H1 (cell line): ENCODE measurements around the gene MRC2. TPM values are rescaled to one million over a fixed set of nuclear protein-coding genes. Genes with fewer than 3 reads are reported as not detected.

Source experiments
- CTCF ChIA-PET: fragments of 300-600 bp; sonication (Branson Sonifier 250); formaldehyde crosslinking; loops from one replicate; lab custom pipeline; 2021; ENCODE audit not compliant: partially characterized antibody; lab: Charles Lee
- POLR2A ChIA-PET: fragments of 300-600 bp; sonication (Branson Sonifier 250); formaldehyde crosslinking; loops from one replicate; lab custom pipeline; 2021; ENCODE audit warnings: inconsistent platforms; ENCODE audit not compliant: partially characterized antibody; lab: Charles Lee
- DNase-seq, 2 experiments: peaks; one replicate each; pipeline versions ENCODE4 v3.0.0 to v3.0.0-alpha.2; 2010 to 2022; ENCODE audit warnings: low spot score in 2 of 2, low read depth in 1 of 2, mixed read lengths in 1 of 2
- FAIRE-seq: peaks from 2 replicates; lab custom pipeline; 2011; peaks lifted over from hg19 to GRCh38; lab: Jason Lieb, UNC
- H2AFZ ChIP-seq: 2 replicates; pipeline ENCODE4 v1.8.1; 2012; ENCODE audit warnings: low read length, inconsistent platforms
- H2AK5ac ChIP-seq: 2 replicates; pipeline ENCODE4 v1.6.1; 2013; ENCODE audit warnings: low read depth, low read length
- H2BK120ac ChIP-seq: replicated peaks from 2 replicates; pipeline ENCODE3; 2013; ENCODE audit warnings: low read depth, low read length, inconsistent platforms
- H2BK12ac ChIP-seq: 2 replicates; pipeline ENCODE4 v1.6.1; 2013; ENCODE audit warnings: low read depth, low read length
- H2BK15ac ChIP-seq: 2 replicates; pipeline ENCODE4 v1.6.1; 2013; ENCODE audit warnings: low read length
- H2BK20ac ChIP-seq: 2 replicates; pipeline ENCODE4 v1.6.1; 2013; ENCODE audit warnings: low read length
- H2BK5ac ChIP-seq: 2 replicates; pipeline ENCODE4 v1.6.1; 2013; ENCODE audit warnings: low read depth, low read length
- H3K14ac ChIP-seq: 2 replicates; pipeline ENCODE4 v1.6.1; 2013; ENCODE audit warnings: inconsistent platforms; ENCODE audit not compliant: insufficient read length
- H3K18ac ChIP-seq: 2 replicates; pipeline ENCODE4 v1.6.1; 2013; ENCODE audit warnings: low read length; ENCODE audit errors: extremely low read depth
- H3K23ac ChIP-seq: 2 replicates; pipeline ENCODE4 v1.6.1; 2013; ENCODE audit warnings: inconsistent platforms; ENCODE audit not compliant: insufficient read length
- H3K23me2 ChIP-seq: 2 replicates; pipeline ENCODE4 v1.6.1; 2013; ENCODE audit warnings: low read depth, low read length
- H3K27ac ChIP-seq: 2 replicates; pipeline ENCODE4 v1.6.1; 2011; ENCODE audit warnings: low read depth, low read length, inconsistent platforms
- H3K27me3 ChIP-seq, 4 experiments: replicated peaks in 1 of 4; 1 replicate in 1 of 4; 2 replicates in 3 of 4; pipeline versions ENCODE4 v1.6.1 to v1.8.1; 2011 to 2013; ENCODE audit warnings: low read length in 3 of 4, mild to moderate bottlenecking in 3 of 4, inconsistent platforms in 2 of 4, mixed read lengths in 2 of 4, moderate library complexity in 1 of 4; ENCODE audit not compliant: control insufficient read depth in 3 of 4, insufficient read depth in 3 of 4; ENCODE audit errors: extremely low read depth in 1 of 4
- H3K36me3 ChIP-seq, 4 experiments: 2 replicates each; pipeline versions ENCODE4 v1.6.1 to v1.8.1; 2011 to 2013; ENCODE audit warnings: mild to moderate bottlenecking in 4 of 4, low read length in 3 of 4, moderate library complexity in 2 of 4, control low read depth in 1 of 4, inconsistent platforms in 1 of 4; ENCODE audit not compliant: insufficient read depth in 4 of 4, control insufficient read depth in 2 of 4
- H3K4ac ChIP-seq: replicated peaks from 2 replicates; pipeline ENCODE3; 2013; ENCODE audit warnings: low read length, low read depth, mixed read lengths, inconsistent platforms; ENCODE audit not compliant: insufficient read length
- H3K4me1 ChIP-seq, 4 experiments: replicated peaks in 1 of 4; 1 replicate in 1 of 4; 2 replicates in 3 of 4; pipeline versions ENCODE4 v1.6.1 to v1.8.1; 2011 to 2013; ENCODE audit warnings: low read length in 3 of 4, inconsistent platforms in 2 of 4, mixed read lengths in 1 of 4; ENCODE audit not compliant: insufficient read depth in 4 of 4, control insufficient read depth in 3 of 4
- H3K4me2 ChIP-seq, 2 experiments: 2 replicates each; pipeline versions ENCODE4 v1.6.1 to v1.8.1; 2011 to 2013; ENCODE audit warnings: low read depth in 2 of 2, low read length in 2 of 2, control low read depth in 1 of 2, inconsistent platforms in 1 of 2, mild to moderate bottlenecking in 1 of 2; ENCODE audit not compliant: insufficient read depth in 1 of 2
- H3K4me3 ChIP-seq, 4 experiments: fragments of 200-600, 300-600 bp in 1 of 4; sonication (generic), shearing (Covaris generic), sonication (Bioruptor Twin) in 1 of 4; 2 replicates each; pipeline versions ENCODE4 v1.5.1 to v1.8.1; 2011 to 2016; ENCODE audit warnings: low read length in 4 of 4, low read depth in 3 of 4, control low read depth in 2 of 4, inconsistent platforms in 2 of 4, mild to moderate bottlenecking in 2 of 4, mixed read lengths in 1 of 4, moderate library complexity in 1 of 4; ENCODE audit not compliant: insufficient read depth in 2 of 4; ENCODE audit errors: extremely low read depth in 1 of 4
- H3K56ac ChIP-seq: replicated peaks from 2 replicates; pipeline ENCODE3; 2013; ENCODE audit warnings: low read depth, mild to moderate bottlenecking, mixed read lengths, low read length, inconsistent platforms; ENCODE audit not compliant: insufficient read length
- H3K79me1 ChIP-seq: 2 replicates; pipeline ENCODE4 v1.6.1; 2013; ENCODE audit warnings: low read depth, low read length, control low read depth
- H3K79me2 ChIP-seq, 2 experiments: 2 replicates each; pipeline versions ENCODE4 v1.6.1 to v1.8.1; 2012 to 2013; ENCODE audit warnings: low read length in 2 of 2, mild to moderate bottlenecking in 2 of 2, inconsistent platforms in 1 of 2; ENCODE audit not compliant: insufficient read depth in 2 of 2, control insufficient read depth in 1 of 2
- H3K9ac ChIP-seq, 4 experiments: replicated peaks in 1 of 4; 1 replicate in 1 of 4; 2 replicates in 3 of 4; pipeline versions ENCODE4 v1.6.1 to v1.8.1; 2011 to 2013; ENCODE audit warnings: low read depth in 3 of 4, low read length in 3 of 4, control low read depth in 2 of 4, mild to moderate bottlenecking in 2 of 4, moderate library complexity in 2 of 4, inconsistent platforms in 1 of 4; ENCODE audit errors: extremely low read depth in 1 of 4
- H3K9me3 ChIP-seq, 2 experiments: 2 replicates each; pipeline versions ENCODE4 v1.6.1 to v1.8.1; 2012 to 2013; ENCODE audit warnings: mild to moderate bottlenecking in 2 of 2, moderate library complexity in 2 of 2, control low read depth in 1 of 2, inconsistent platforms in 1 of 2, low read depth in 1 of 2, low read length in 1 of 2, mixed read lengths in 1 of 2; ENCODE audit not compliant: insufficient read depth in 2 of 2
- H4K20me1 ChIP-seq, 2 experiments: replicated peaks in 1 of 2; 2 replicates each; pipeline versions ENCODE3 to v1.8.1; 2011 to 2013; ENCODE audit warnings: inconsistent platforms in 2 of 2, low read length in 2 of 2, mild to moderate bottlenecking in 1 of 2; ENCODE audit not compliant: insufficient read depth in 2 of 2, control insufficient read depth in 1 of 2
- H4K5ac ChIP-seq: 2 replicates; pipeline ENCODE4 v1.6.1; 2013; ENCODE audit warnings: low read length, low read depth, mixed read lengths, inconsistent platforms; ENCODE audit not compliant: insufficient read length
- H4K8ac ChIP-seq: 2 replicates; pipeline ENCODE4 v1.8.0; 2013; ENCODE audit warnings: mild to moderate bottlenecking, moderate library complexity, low read length, inconsistent platforms; ENCODE audit not compliant: insufficient read depth; ENCODE audit errors: extremely low read depth
- H4K91ac ChIP-seq: replicated peaks from 2 replicates; pipeline ENCODE3; 2013; ENCODE audit warnings: low read length, mixed read lengths, inconsistent platforms; ENCODE audit not compliant: insufficient read length
- CHD2 ChIP-seq: IDR thresholded peaks from 2 replicates; pipeline ENCODE4 v1.6.1; 2012; ENCODE audit warnings: low read length, improper control_type of control experiment
- WGBS, 2 experiments: shearing (Covaris generic) in 1 of 2; methylation state at CpG; one replicate each; pipeline versions ENCODE4 v1.1.6 to v1.1.7; 2013 to 2015; ENCODE audit warnings: low lambda C conversion rate in 2 of 2, mixed read lengths in 2 of 2, inconsistent platforms in 1 of 2, low coverage in 1 of 2, missing lambda C conversion rate in 1 of 2; ENCODE audit not compliant: insufficient replicate concordance in 2 of 2, insufficient coverage in 1 of 2, insufficient read length in 1 of 2; ENCODE audit errors: extremely low coverage in 1 of 2, missing lambda C conversion rate in 1 of 2; 5-methylcytosine and 5-hydroxymethylcytosine counted together
- polyA plus RNA-seq, 7 experiments: library from polyadenylated mRNA; depleted of rRNA in 3 of 7; stranded (reverse) in 5 of 7; unstranded in 2 of 7; fragments of >200 nt in 5 of 7; fragments of 200-250 nt in 2 of 7; gene quantifications; 1 replicate in 5 of 7; 2 replicates in 1 of 7; 4 replicates in 1 of 7; pipeline versions ENCODE4 v1.2.1 to v1.2.3, GENCODE V29; 2011 to 2013; ENCODE audit warnings: missing spikeins in 2 of 7, mixed read lengths in 2 of 7
- total RNA-seq: library from RNA; stranded (reverse); fragmentation: NEBNext Ultra II Directional; extraction: Animal tissue kit (Norgen Biotek cat#: 25700); gene quantifications from 2 replicates; pipeline ENCODE4 v1.2.1, GENCODE V29; 2021
- TF ChIP-seq, protein P1 (sequence below): IDR thresholded peaks from 2 replicates; pipeline ENCODE4 v1.6.1; 2011; ENCODE audit warnings: low read depth, mild to moderate bottlenecking, low read length; ENCODE audit not compliant: insufficient read depth

MRC2 gene
- total and polyA plus RNA-seq, 2 of the 8 experiments (the other 6 are each of a cell fraction or from before 2014, with no cell fraction given) = 7.0 to 24.2 TPM

DNA sequence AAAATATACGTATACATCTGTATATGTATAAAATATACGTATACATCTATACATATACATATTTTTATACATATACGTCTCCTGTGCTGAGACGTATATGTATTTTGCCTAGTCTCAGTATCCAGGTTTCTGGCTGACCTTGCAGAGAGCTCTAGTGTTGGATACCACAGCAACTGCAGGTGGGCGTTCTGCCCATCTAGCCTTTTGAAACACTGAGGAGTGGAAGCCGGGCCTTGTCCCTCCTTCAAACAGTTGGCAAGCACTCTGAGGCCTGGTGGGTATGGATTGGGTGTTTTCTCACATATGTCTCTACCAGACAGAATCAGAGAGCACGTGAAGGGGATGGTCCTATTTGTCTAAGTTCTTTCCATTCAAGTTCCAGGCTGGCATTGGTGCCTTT is 39.4 kb upstream of the MRC2 start:
- H4K8ac ChIP-seq = no peak overlapping the region
- H2BK12ac ChIP-seq = no peak overlapping the region
- no peak overlapping the region for H3K56ac ChIP-seq
- H3K18ac ChIP-seq = no peak overlapping the region
- H3K23me2 ChIP-seq = no peaks in the 10 kb centered on the region; the same call in 1 of the 2 replicates
- H3K9ac ChIP-seq = no peak overlapping the region
- no peak overlapping the region for H3K4ac ChIP-seq
- no peaks in the 10 kb centered on the region for H3K27me3 ChIP-seq
- H2BK5ac ChIP-seq = no peak overlapping the region
- WGBS, 2 experiments = 95% methylated on average over 7 of the region's 7 CpGs; no CpG with 5 or more reads in 1 of the 2 experiments
- H3K14ac ChIP-seq = no peak overlapping the region
- H3K4me2 ChIP-seq = no peak overlapping the region
- CTCF ChIA-PET = no interaction called here
- H3K4me1 ChIP-seq = no peaks in the 10 kb centered on the region
- H3K9me3 ChIP-seq = no peaks in the 10 kb centered on the region
- FAIRE-seq (no peak), DNase-seq (no peak)
- H3K4me3 ChIP-seq = no peak overlapping the region
- TF ChIP-seq, protein P1, sequence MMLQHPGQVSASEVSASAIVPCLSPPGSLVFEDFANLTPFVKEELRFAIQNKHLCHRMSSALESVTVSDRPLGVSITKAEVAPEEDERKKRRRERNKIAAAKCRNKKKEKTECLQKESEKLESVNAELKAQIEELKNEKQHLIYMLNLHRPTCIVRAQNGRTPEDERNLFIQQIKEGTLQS = no peak
- TF ChIP-seq CHD2 = no peak
- no peak overlapping the region for H2BK15ac ChIP-seq
- H2AFZ ChIP-seq = no peak overlapping the region
- POLR2A ChIA-PET = no interaction called here
- H3K79me2 ChIP-seq = no peaks in the 10 kb centered on the region
- H3K79me1 ChIP-seq = no peaks in the 10 kb centered on the region
- H3K36me3 ChIP-seq = peaks cover 2 to 22% (median 7%) of the 10 kb centered on the region in 4 experiments; a peak in 7 of 8 replicates
- no peak overlapping the region for H2BK20ac ChIP-seq
- H4K5ac ChIP-seq = no peak overlapping the region
- no peak overlapping the region for H2BK120ac ChIP-seq
- no peak overlapping the region for H3K27ac ChIP-seq
- no peak overlapping the region for H3K23ac ChIP-seq
- H4K91ac ChIP-seq = no peak overlapping the region
- no peak overlapping the region for H2AK5ac ChIP-seq
- H4K20me1 ChIP-seq = peaks cover 0 to 1% of the 10 kb centered on the region in 2 experiments
